ENCODE data around the gene PPP1CA. TPM values are rescaled to one million over a fixed set of nuclear protein-coding genes. Genes with fewer than 3 reads are reported as not detected.

PPP1CA gene
- polyA plus RNA-seq, 3 donors = 209 to 551 (median 461) TPM

GRCh38 chr11:67441098-67441563, 39.5 kb upstream of the PPP1CA start:
- DNase-seq = no peak
- no peak overlapping the region for H2AFZ ChIP-seq (ENCODE audit: insufficient read depth, low read depth, low read length, poor library complexity, severe bottlenecking)
- H3K4me2 ChIP-seq (replicated peaks; ENCODE audit: extremely low read depth, low read length, poor library complexity, severe bottlenecking) = peak overlapping the region; percentile 13
- H3K9me3 ChIP-seq (replicated peaks in 1 of 2; ENCODE audit: control insufficient read depth in 1 of 2, insufficient read depth in 1 of 2, low read length in 2 of 2) = no peaks in the 10 kb centered on the region
- no peak for TF ChIP-seq CTCF (IDR thresholded peaks at IDR 0.05)
- no peak overlapping the region for H3K9ac ChIP-seq (ENCODE audit: insufficient read depth, low read length, poor library complexity, severe bottlenecking)
- 85% methylated on average over 19 of the region's 21 CpGs for WGBS (ENCODE audit: insufficient coverage)
- no peaks in the 10 kb centered on the region for H3K27me3 ChIP-seq (ENCODE audit: control insufficient read depth in 2 of 2, insufficient read depth in 2 of 2, low read length in 2 of 2)
- H3K4me3 Mint-ChIP-seq = no peak overlapping the region
- peaks cover 32 to 43% of the 10 kb centered on the region in 2 donors for H3K36me3 Mint-ChIP-seq
- intact Hi-C loops (cut with micrococcal nuclease) = no loop called here
- H3K36me3 ChIP-seq (replicated peaks in 1 of 2; ENCODE audit: control insufficient read depth in 1 of 2, insufficient read depth in 2 of 2, low read length in 2 of 2) = peaks cover 10 to 45% of the 10 kb centered on the region in 2 donors
- peaks cover 1 to 3% (median 3%) of the 10 kb centered on the region in 3 donors for H3K27me3 Mint-ChIP-seq (ENCODE audit: low read depth in 3 of 3)
- peak overlapping the region in 1 of 2 donors; percentile 8 for H3K27ac ChIP-seq (ENCODE audit: low read depth in 1 of 2, low read length in 2 of 2)
- H4K20me1 ChIP-seq (ENCODE audit: insufficient read depth, low read length) = peaks cover 61% of the 10 kb centered on the region
- no peaks in the 10 kb centered on the region for H3K9me3 Mint-ChIP-seq
- H3K4me3 ChIP-seq (replicated peaks in 1 of 3; ENCODE audit: low read depth in 2 of 3, low read length in 3 of 3) = no peak overlapping the region
- peaks cover 58% of the 10 kb centered on the region for H3K4me1 Mint-ChIP-seq
- no peaks in the 10 kb centered on the region for H3K79me2 ChIP-seq (ENCODE audit: insufficient read depth, low read length)
- peaks cover 35 to 69% of the 10 kb centered on the region in 2 donors for H3K4me1 ChIP-seq (ENCODE audit: control insufficient read depth in 1 of 2, insufficient read depth in 2 of 2, low read length in 2 of 2)
- H3K27ac Mint-ChIP-seq = peak overlapping the region in 5 of 7 donors; percentile 11 to 77 (median 42)

GRCh38 chr11:67440229-67441097, 38.8 kb upstream of the PPP1CA start:
- WGBS (ENCODE audit: insufficient coverage) = 64% methylated on average over 17 of the region's 17 CpGs
- H3K4me1 Mint-ChIP-seq = peaks cover 57% of the 10 kb centered on the region

More at GRCh38 chr11:67440229-67441097, 38.8 kb upstream of the PPP1CA start:
- H3K36me3 Mint-ChIP-seq = peaks cover 33 to 44% of the 10 kb centered on the region in 2 donors
- DNase-seq = no peak
- H3K27ac Mint-ChIP-seq = peak overlapping the region in 3 of 7 donors; percentile 43 to 69 (median 50)
- no peak for TF ChIP-seq CTCF (IDR thresholded peaks at IDR 0.05)
- peaks cover 0 to 3% (median 1%) of the 10 kb centered on the region in 3 donors for H3K27me3 Mint-ChIP-seq (ENCODE audit: low read depth in 3 of 3)
- H3K36me3 ChIP-seq (replicated peaks in 1 of 2; ENCODE audit: control insufficient read depth in 1 of 2, insufficient read depth in 2 of 2, low read length in 2 of 2) = peaks cover 10 to 51% of the 10 kb centered on the region in 2 donors
- H4K20me1 ChIP-seq (ENCODE audit: insufficient read depth, low read length) = peaks cover 67% of the 10 kb centered on the region
- H3K9ac ChIP-seq (ENCODE audit: insufficient read depth, low read length, poor library complexity, severe bottlenecking) = no peak overlapping the region
- H3K4me3 Mint-ChIP-seq = no peak overlapping the region
- no peak overlapping the region for H2AFZ ChIP-seq (ENCODE audit: insufficient read depth, low read depth, low read length, poor library complexity, severe bottlenecking)
- H3K27ac ChIP-seq (ENCODE audit: low read depth in 1 of 2, low read length in 2 of 2) = peak overlapping the region in 1 of 2 donors; percentile 8
- H3K9me3 ChIP-seq (replicated peaks in 1 of 2; ENCODE audit: control insufficient read depth in 1 of 2, insufficient read depth in 1 of 2, low read length in 2 of 2) = no peaks in the 10 kb centered on the region
- no peaks in the 10 kb centered on the region for H3K79me2 ChIP-seq (ENCODE audit: insufficient read depth, low read length)
- peaks cover 35 to 69% of the 10 kb centered on the region in 2 donors for H3K4me1 ChIP-seq (ENCODE audit: control insufficient read depth in 1 of 2, insufficient read depth in 2 of 2, low read length in 2 of 2)
- intact Hi-C loops (cut with micrococcal nuclease) = no loop called here
- no peak overlapping the region for H3K4me2 ChIP-seq (replicated peaks; ENCODE audit: extremely low read depth, low read length, poor library complexity, severe bottlenecking)
- H3K27me3 ChIP-seq (ENCODE audit: control insufficient read depth in 2 of 2, insufficient read depth in 2 of 2, low read length in 2 of 2) = no peaks in the 10 kb centered on the region
- no peak overlapping the region for H3K4me3 ChIP-seq (replicated peaks in 1 of 3; ENCODE audit: low read depth in 2 of 3, low read length in 3 of 3)
- no peaks in the 10 kb centered on the region for H3K9me3 Mint-ChIP-seq

Measured in CD14-positive monocyte (primary cell).